ENCODE results near the gene SPEF1.

- TF ChIP-seq CTCF (IDR thresholded peaks at IDR 0.05; ENCODE audit: low read depth, low read length, poor library complexity, severe bottlenecking) (no peak), EZH2phosphoT487 (IDR thresholded peaks at IDR 0.05; ENCODE audit: borderline replicate concordance, low read length) (no peak)
These were observed 35.5 kb downstream of the SPEF1 start for GRCh38 chr20:3745686-3746173.

Data from DOHH2 (cell line).